ENCODE measurements around the gene SLC25A13. TPM values are rescaled to one million over a fixed set of nuclear protein-coding genes. Genes with fewer than 3 reads are reported as not detected.

The SLC25A13 gene
- total RNA-seq, 1 experiment from 2014 or later, result 71.7 TPM

GRCh38 chr7:96121752-96122151 lies 200.1 kb downstream of the SLC25A13 start:
- Mint-ChIP-seq H3K27me3 (ENCODE audit: low read depth) (no peaks in the 10 kb centered on the region), H3K36me3 (ENCODE audit: insufficient read depth in 1 of 3, low read depth in 3 of 3) (peaks cover 8 to 20% (median 19%) of the 10 kb centered on the region in 3 experiments; a peak in 5 of 7 replicates), H3K9me3 (no peaks in the 10 kb centered on the region), H3K27ac (no peak overlapping the region), H3K4me3 (no peak overlapping the region), H3K4me1 (peaks cover 30 to 43% of the 10 kb centered on the region in 2 experiments)
- no peak overlapping the region for H2AK5ac ChIP-seq (ENCODE audit: insufficient read length, low read length)
- H3K27ac ChIP-seq (ENCODE audit: insufficient read length, low read depth, low read length), result no peak overlapping the region
- no peaks in the 10 kb centered on the region for H3K9me3 ChIP-seq (ENCODE audit: control insufficient read depth, low read depth, low read length)
- no peaks in the 10 kb centered on the region for H3K27me3 ChIP-seq (ENCODE audit: insufficient read depth, low read length)
- TF ChIP-seq CTCF (conservative IDR thresholded peaks at IDR 0.05), result 0 out of 3 replicates have a peak, but pooled peaks have one; percentile 13
- H3K79me2 ChIP-seq (ENCODE audit: insufficient read depth, low read length), result no peaks in the 10 kb centered on the region
- H3K23me2 ChIP-seq (ENCODE audit: insufficient read length, low read depth, low read length, poor library complexity, severe bottlenecking), result no peaks in the 10 kb centered on the region
- no peak overlapping the region for H2BK5ac ChIP-seq (ENCODE audit: insufficient read length, low read length)
- H4K5ac ChIP-seq (ENCODE audit: insufficient read length, low read depth, low read length), result no peak overlapping the region
- H4K91ac ChIP-seq (ENCODE audit: insufficient read length, low read depth, low read length), result no peak overlapping the region
- no peak overlapping the region for H3K14ac ChIP-seq (ENCODE audit: insufficient read depth, low read length)
- no CpG with 5 or more reads among the region's 6 CpGs for WGBS (ENCODE audit: extremely low coverage, insufficient read length, low lambda C conversion rate)
- H2BK15ac ChIP-seq (ENCODE audit: low read depth, low read length), result no peak overlapping the region
- no peak overlapping the region for H3K9ac ChIP-seq (ENCODE audit: extremely low read depth, insufficient read length, low read length)
- H3T11ph ChIP-seq (ENCODE audit: low read length), result no peak overlapping the region
- no peak overlapping the region for H3K4me2 ChIP-seq (ENCODE audit: insufficient read depth, insufficient read length, low read length)
- no peaks in the 10 kb centered on the region for H3K79me1 ChIP-seq (ENCODE audit: insufficient read depth, low read depth, low read length, poor library complexity, severe bottlenecking)
- H3K18ac ChIP-seq (ENCODE audit: insufficient read length, low read depth, low read length), result no peak overlapping the region
- H4K20me1 ChIP-seq (ENCODE audit: control insufficient read depth, insufficient read depth, insufficient read length), result no peaks in the 10 kb centered on the region
- no peak overlapping the region for H2AFZ ChIP-seq (ENCODE audit: low read length)
- H2BK120ac ChIP-seq (ENCODE audit: low read depth, low read length, poor library complexity, severe bottlenecking), result no peak overlapping the region
- no peak overlapping the region for H2BK20ac ChIP-seq (ENCODE audit: low read depth, low read length, poor library complexity, severe bottlenecking)
- H3K4ac ChIP-seq (ENCODE audit: low read depth, low read length), result no peak overlapping the region
- H3K56ac ChIP-seq (ENCODE audit: insufficient read length, low read depth, low read length), result no peak overlapping the region
- no peak overlapping the region for H2BK12ac ChIP-seq (ENCODE audit: insufficient read length, low read depth, low read length)
- no peak overlapping the region for H4K8ac ChIP-seq (replicated peaks; ENCODE audit: insufficient read length, low read depth, low read length)
- H3K23ac ChIP-seq (ENCODE audit: insufficient read length, low read depth, low read length), result no peak overlapping the region
- H3K4me1 ChIP-seq (ENCODE audit: insufficient read depth, low read length), result no peaks in the 10 kb centered on the region
- no peak for DNase-seq

Data from H9 (cell line).